ENCODE results near the gene MPZL1. TPM values are rescaled to one million over a fixed set of nuclear protein-coding genes. Genes with fewer than 3 reads are reported as not detected.
A peak's percentile ranks its signal among the peaks of the same experiment; 100 is the strongest.
"Not testable (repeated sequence)": the region's sequence is repeated elsewhere in the genome, so short reads cannot be mapped to it uniquely, and the experiment has no call there.

MPZL1 gene
- polyA plus RNA-seq, 3 donors from 2014 or later, result 6.8 to 14.3 (median 12.1) TPM

- H3K9me3 Mint-ChIP-seq, result peaks cover 0 to 8% (median 0%) of the 10 kb centered on the region in 6 donors
- H3K27me3 Mint-ChIP-seq (ENCODE audit: low read depth in 3 of 3), result peaks cover 0 to 5% (median 2%) of the 10 kb centered on the region in 3 donors
- DNase-seq, result no peak
- peaks cover 23 to 27% of the 10 kb centered on the region in 2 donors for H3K4me1 Mint-ChIP-seq
- H3K4me3 Mint-ChIP-seq, result no peak overlapping the region
- no peaks in the 10 kb centered on the region for H3K36me3 Mint-ChIP-seq
- no peak overlapping the region for H3K27ac Mint-ChIP-seq
Measured at GRCh38 chr1:167808104-167808503, 86.3 kb downstream of the MPZL1 start.

- DNase-seq, result no peak
- H3K9me3 Mint-ChIP-seq, result peaks cover 0 to 11% (median 0%) of the 10 kb centered on the region in 6 donors
- H3K4me3 Mint-ChIP-seq, result no peak overlapping the region
- H3K27me3 Mint-ChIP-seq (ENCODE audit: low read depth in 3 of 3), result peaks cover 0 to 5% (median 2%) of the 10 kb centered on the region in 3 donors
- peak overlapping the region in 1 of 6 donors; percentile 25 for H3K27ac Mint-ChIP-seq
- H3K36me3 Mint-ChIP-seq, result no peaks in the 10 kb centered on the region
- peaks cover 18 to 22% of the 10 kb centered on the region in 2 donors for H3K4me1 Mint-ChIP-seq
Measured at GRCh38 chr1:167808690-167809089, 86.9 kb downstream of the MPZL1 start.

GRCh38 chr1:167812972-167813371, 91.2 kb downstream of the MPZL1 start:
- no peak for DNase-seq
- H3K9me3 Mint-ChIP-seq, result peaks cover 1 to 28% (median 12%) of the 10 kb centered on the region in 6 donors
- no peaks in the 10 kb centered on the region for H3K4me1 Mint-ChIP-seq
- H3K27ac Mint-ChIP-seq, result no peak overlapping the region
- H3K27me3 Mint-ChIP-seq (ENCODE audit: low read depth in 3 of 3), result peaks cover 3 to 6% (median 3%) of the 10 kb centered on the region in 3 donors
- peaks cover 0 to 7% (median 6%) of the 10 kb centered on the region in 3 donors for H3K36me3 Mint-ChIP-seq
- H3K4me3 Mint-ChIP-seq, result no peak overlapping the region

GRCh38 chr1:167815650-167816049, 93.9 kb downstream of the MPZL1 start:
- H3K27ac Mint-ChIP-seq, result no peak overlapping the region
- no peak for DNase-seq
- no peak overlapping the region for H3K4me3 Mint-ChIP-seq
- peaks cover 0 to 2% of the 10 kb centered on the region in 2 donors for H3K4me1 Mint-ChIP-seq
- peaks cover 1 to 28% (median 12%) of the 10 kb centered on the region in 6 donors for H3K9me3 Mint-ChIP-seq
- H3K27me3 Mint-ChIP-seq (ENCODE audit: low read depth in 3 of 3), result peaks cover 6 to 7% (median 6%) of the 10 kb centered on the region in 3 donors
- peaks cover 3 to 7% (median 6%) of the 10 kb centered on the region in 3 donors for H3K36me3 Mint-ChIP-seq

- peaks cover 0 to 9% (median 4%) of the 10 kb centered on the region in 3 donors for H3K27me3 Mint-ChIP-seq (ENCODE audit: low read depth in 3 of 3)
- H3K27ac Mint-ChIP-seq, result no peak overlapping the region
- H3K36me3 Mint-ChIP-seq, result peaks cover 3 to 6% (median 3%) of the 10 kb centered on the region in 3 donors
- peaks cover 0 to 3% of the 10 kb centered on the region in 2 donors for H3K4me1 Mint-ChIP-seq
- peaks cover 0 to 10% (median 6%) of the 10 kb centered on the region in 6 donors for H3K9me3 Mint-ChIP-seq
- peak overlapping the region; percentile 16 to 77 (median 61) for H3K4me3 Mint-ChIP-seq
- DNase-seq, result peak in 1 of 3 donors; percentile 9
Measured at GRCh38 chr1:167819849-167820683, 98.3 kb downstream of the MPZL1 start.

GRCh38 chr1:167820684-167821355, 99.0 kb downstream of the MPZL1 start:
- no peak overlapping the region for H3K4me3 Mint-ChIP-seq

GRCh38 chr1:167821356-167821685, 99.5 kb downstream of the MPZL1 start:
- Mint-ChIP-seq H3K9me3 (no peaks in the 10 kb centered on the region), H3K4me3 (no peak overlapping the region), H3K4me1 (peaks cover 0 to 3% of the 10 kb centered on the region in 2 donors), H3K27ac (no peak overlapping the region), H3K27me3 (ENCODE audit: low read depth in 3 of 3) (peaks cover 0 to 9% (median 4%) of the 10 kb centered on the region in 3 donors), H3K36me3 (peaks cover 0 to 3% (median 0%) of the 10 kb centered on the region in 3 donors)
- DNase-seq, result no peak

More at GRCh38 chr1:167820684-167821355, 99.0 kb downstream of the MPZL1 start:
- no peak for DNase-seq
- H3K36me3 Mint-ChIP-seq, result peaks cover 1 to 3% (median 1%) of the 10 kb centered on the region in 3 donors
- H3K27ac Mint-ChIP-seq, result no peak overlapping the region
- peaks cover 0 to 2% (median under 1%) of the 10 kb centered on the region in 6 donors for H3K9me3 Mint-ChIP-seq
- H3K27me3 Mint-ChIP-seq (ENCODE audit: low read depth in 3 of 3), result peaks cover 0 to 9% (median 4%) of the 10 kb centered on the region in 3 donors
- peaks cover 0 to 3% of the 10 kb centered on the region in 2 donors for H3K4me1 Mint-ChIP-seq

- H3K36me3 Mint-ChIP-seq, result peaks cover 0 to 3% (median 0%) of the 10 kb centered on the region in 3 donors
- no peak overlapping the region for H3K4me3 Mint-ChIP-seq
- peaks cover 0 to 6% (median 4%) of the 10 kb centered on the region in 3 donors for H3K27me3 Mint-ChIP-seq (ENCODE audit: low read depth in 3 of 3)
- no peak for DNase-seq
- no peak overlapping the region for H3K27ac Mint-ChIP-seq
- peaks cover 0 to 3% of the 10 kb centered on the region in 2 donors for H3K4me1 Mint-ChIP-seq
- no peaks in the 10 kb centered on the region for H3K9me3 Mint-ChIP-seq
Measured at GRCh38 chr1:167821969-167822685, 100.3 kb downstream of the MPZL1 start.

- DNase-seq, result no peak
- H3K4me1 Mint-ChIP-seq, result peaks cover 0 to 3% of the 10 kb centered on the region in 2 donors
- no peak overlapping the region for H3K27ac Mint-ChIP-seq
- peaks cover 0 to 3% (median 0%) of the 10 kb centered on the region in 3 donors for H3K36me3 Mint-ChIP-seq
- H3K4me3 Mint-ChIP-seq, result no peak overlapping the region
- H3K9me3 Mint-ChIP-seq, result no peaks in the 10 kb centered on the region
- peaks cover 0 to 6% (median 4%) of the 10 kb centered on the region in 3 donors for H3K27me3 Mint-ChIP-seq (ENCODE audit: low read depth in 3 of 3)
Measured at GRCh38 chr1:167824163-167824794, 102.5 kb downstream of the MPZL1 start.

- no peaks in the 10 kb centered on the region for H3K36me3 Mint-ChIP-seq
- no peaks in the 10 kb centered on the region for H3K9me3 Mint-ChIP-seq
- DNase-seq, result no peak
- no peak overlapping the region for H3K27ac Mint-ChIP-seq
- peaks cover 0 to 2% (median 2%) of the 10 kb centered on the region in 3 donors for H3K27me3 Mint-ChIP-seq (ENCODE audit: low read depth in 3 of 3)
- peaks cover 0 to 1% of the 10 kb centered on the region in 2 donors for H3K4me1 Mint-ChIP-seq
- H3K4me3 Mint-ChIP-seq, result no peak overlapping the region
Measured at GRCh38 chr1:167825419-167826079, 103.8 kb downstream of the MPZL1 start.

GRCh38 chr1:167826127-167826526, 104.3 kb downstream of the MPZL1 start:
- Mint-ChIP-seq H3K4me3 (no peak overlapping the region), H3K36me3 (no peaks in the 10 kb centered on the region)

GRCh38 chr1:167829868-167830267, 108.1 kb downstream of the MPZL1 start:
- Mint-ChIP-seq H3K27me3 (ENCODE audit: low read depth in 3 of 3) (peaks cover 0 to 2% (median 0%) of the 10 kb centered on the region in 3 donors), H3K36me3 (no peaks in the 10 kb centered on the region), H3K4me1 (no peaks in the 10 kb centered on the region), H3K4me3 (no peak overlapping the region), H3K27ac (no peak overlapping the region), H3K9me3 (no peaks in the 10 kb centered on the region)
- DNase-seq, result no peak

More at GRCh38 chr1:167826127-167826526, 104.3 kb downstream of the MPZL1 start:
- Mint-ChIP-seq H3K4me1 (peaks cover 0 to 1% of the 10 kb centered on the region in 2 donors), H3K27ac (no peak overlapping the region), H3K9me3 (no peaks in the 10 kb centered on the region), H3K27me3 (ENCODE audit: low read depth in 3 of 3) (peaks cover 0 to 2% (median 2%) of the 10 kb centered on the region in 3 donors)
- no peak for DNase-seq

GRCh38 chr1:167830668-167831067, 108.9 kb downstream of the MPZL1 start:
- not testable (repeated sequence) for H3K27me3 Mint-ChIP-seq (ENCODE audit: low read depth in 3 of 3); H3K4me3 Mint-ChIP-seq; H3K27ac Mint-ChIP-seq; H3K4me1 Mint-ChIP-seq; H3K36me3 Mint-ChIP-seq; DNase-seq; H3K9me3 Mint-ChIP-seq

Measured in immature natural killer cell (primary cell).